Stomach smooth muscle (tissue), 2 donors: ENCODE results near the gene PSRC1.

Source experiments
- H3K27ac ChIP-seq: one replicate; pipeline ENCODE4 v1.7.0; 2013; ENCODE audit warnings: mild to moderate bottlenecking, low read length, inconsistent platforms
- H3K27me3 ChIP-seq, 2 donors: one replicate each; pipeline ENCODE4 v1.7.0; 2013; ENCODE audit warnings: low read length in 2 of 2; ENCODE audit not compliant: insufficient read depth in 2 of 2, control insufficient read depth in 1 of 2
- H3K36me3 ChIP-seq, 2 donors: one replicate each; pipeline ENCODE4 v1.7.0; 2013; ENCODE audit warnings: low read length in 2 of 2; ENCODE audit not compliant: control insufficient read depth in 2 of 2, insufficient read depth in 2 of 2
- H3K4me1 ChIP-seq: one replicate; pipeline ENCODE4 v1.7.0; 2013; ENCODE audit warnings: low read length; ENCODE audit not compliant: control insufficient read depth, insufficient read depth
- H3K4me3 ChIP-seq, 2 donors: one replicate each; pipeline ENCODE4 v1.7.0; 2013; ENCODE audit warnings: low read length in 2 of 2
- H3K9ac ChIP-seq, 2 donors: one replicate each; pipeline ENCODE4 v1.7.0; 2013; ENCODE audit warnings: low read length in 2 of 2, mild to moderate bottlenecking in 1 of 2
- H3K9me3 ChIP-seq, 2 donors: one replicate each; pipeline ENCODE4 v1.7.0; 2013; ENCODE audit warnings: low read length in 2 of 2; ENCODE audit not compliant: control insufficient read depth in 2 of 2
- donor health status: healthy.
- donor health status: Pancreatic carcinoma.

PSRC1 gene

DNA sequence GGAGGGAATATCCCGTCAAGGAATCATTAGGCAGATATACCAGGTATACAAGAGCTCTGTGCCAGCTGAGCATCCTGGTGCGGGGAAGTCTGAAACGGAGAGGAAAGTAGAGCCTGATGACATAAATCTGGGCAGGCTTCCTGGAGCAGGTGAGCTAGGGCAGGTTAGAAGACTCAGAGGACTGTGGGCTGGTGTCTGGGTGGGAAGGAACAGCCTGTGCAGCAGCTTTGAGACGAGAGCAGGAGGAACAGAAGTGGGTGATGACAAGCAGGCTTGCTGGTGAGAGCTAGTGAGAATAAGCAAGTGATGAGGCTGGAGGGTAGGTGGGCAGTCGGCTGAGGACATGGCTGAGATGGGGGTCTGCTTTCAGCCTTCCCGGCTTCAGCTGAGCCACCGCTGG, 26.9 kb downstream of the PSRC1 start:
- H3K27me3 ChIP-seq, result no peaks in the 10 kb centered on the region
- H3K4me1 ChIP-seq, result peaks cover 30% of the 10 kb centered on the region
- no peak overlapping the region for H3K27ac ChIP-seq
- H3K36me3 ChIP-seq, result peaks cover 0 to 14% of the 10 kb centered on the region in 2 donors
- no peak overlapping the region for H3K4me3 ChIP-seq
- H3K9me3 ChIP-seq, result no peaks in the 10 kb centered on the region
- no peak overlapping the region for H3K9ac ChIP-seq

DNA sequence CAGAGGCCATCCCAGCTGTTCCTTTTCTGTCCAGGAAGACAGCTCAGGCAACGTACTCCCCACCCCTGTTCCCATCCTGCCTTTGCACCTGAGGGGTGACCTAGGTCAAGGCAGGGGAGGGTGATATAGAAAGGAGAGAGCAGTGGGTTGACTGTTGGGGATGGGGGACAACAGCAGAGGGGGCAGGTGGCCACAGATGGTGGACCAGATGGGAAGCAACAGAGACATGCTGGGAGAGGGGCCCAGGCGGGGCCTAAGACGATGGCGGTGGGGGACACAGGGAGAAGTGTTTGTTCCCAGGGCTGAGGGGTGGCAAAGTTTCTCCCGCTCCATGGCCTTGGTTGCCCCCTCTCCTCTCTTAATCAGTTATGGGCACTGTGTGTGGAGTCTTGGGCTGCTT, 27.3 kb downstream of the PSRC1 start:
- Histone ChIP-seq H3K27me3 (no peaks in the 10 kb centered on the region), H3K9ac (no peak overlapping the region), H3K27ac (no peak overlapping the region), H3K9me3 (no peaks in the 10 kb centered on the region), H3K4me3 (no peak overlapping the region), H3K36me3 (peaks cover 0 to 12% of the 10 kb centered on the region in 2 donors), H3K4me1 (peaks cover 30% of the 10 kb centered on the region)

DNA sequence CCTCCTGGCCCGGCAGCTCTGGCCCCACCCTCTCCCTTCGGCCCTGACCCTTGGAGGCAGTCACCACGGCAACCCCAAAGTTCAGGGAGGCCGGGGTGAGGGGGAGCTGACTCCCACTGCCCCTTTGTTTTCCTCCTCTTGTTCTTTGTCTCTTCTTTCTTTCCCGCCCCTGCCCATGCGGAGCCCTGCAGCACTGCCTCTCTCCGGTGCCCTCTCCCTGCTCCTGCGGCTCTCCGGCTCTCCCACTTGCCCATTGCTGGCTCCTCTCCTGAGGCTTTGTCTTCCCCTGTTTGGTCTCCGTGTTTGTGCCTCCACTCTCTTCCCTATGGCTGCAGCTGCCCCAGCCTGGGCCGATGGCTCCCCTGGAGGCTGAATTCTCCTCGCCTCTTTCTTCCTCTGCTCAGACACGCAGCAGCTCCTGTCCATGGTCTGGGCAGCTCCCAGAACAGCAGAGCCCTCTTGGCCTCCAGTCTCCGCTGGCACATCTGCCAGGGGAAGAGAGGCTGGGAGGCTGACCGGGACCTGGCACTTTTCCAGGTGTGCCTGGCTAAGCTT, 27.8 kb downstream of the PSRC1 start:
- Histone ChIP-seq H3K4me1 (peaks cover 34% of the 10 kb centered on the region), H3K9me3 (no peaks in the 10 kb centered on the region), H3K27me3 (no peaks in the 10 kb centered on the region), H3K27ac (no peak overlapping the region), H3K4me3 (peak overlapping the region in 1 of 2 donors; percentile 22), H3K36me3 (peaks cover 0 to 12% of the 10 kb centered on the region in 2 donors), H3K9ac (no peak overlapping the region)

DNA sequence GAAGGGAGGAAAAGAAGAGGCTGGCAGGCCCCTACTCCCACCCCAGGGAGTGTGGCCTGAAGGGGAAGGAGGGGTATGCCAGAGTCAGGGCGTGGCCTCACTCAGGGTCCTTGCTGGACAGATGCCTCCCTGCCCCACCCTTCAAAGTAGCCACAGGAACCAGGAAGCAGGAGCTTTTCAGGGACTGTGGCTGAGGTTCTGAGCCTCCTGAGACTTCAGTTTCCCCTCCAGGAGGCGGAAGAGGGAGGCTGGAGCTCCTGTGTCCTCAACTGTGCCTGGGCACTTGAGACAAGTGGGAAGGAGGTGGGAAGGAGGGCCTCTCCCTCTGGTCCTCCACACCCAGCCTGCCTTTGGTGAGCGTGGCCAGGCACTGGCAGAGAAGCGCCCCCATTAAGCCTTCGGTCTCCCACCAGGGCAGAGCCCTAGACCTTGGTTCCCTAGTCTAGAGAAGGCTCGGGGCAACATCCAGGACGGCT, 28.3 kb downstream of the PSRC1 start:
- H3K4me1 ChIP-seq, result peaks cover 37% of the 10 kb centered on the region
- peak overlapping the region; percentile 82 for H3K27ac ChIP-seq
- H3K9ac ChIP-seq, result peak overlapping the region in 1 of 2 donors; percentile 71
- peak overlapping the region in 1 of 2 donors; percentile 62 for H3K4me3 ChIP-seq
- H3K9me3 ChIP-seq, result no peaks in the 10 kb centered on the region
- H3K36me3 ChIP-seq, result peaks cover 0 to 12% of the 10 kb centered on the region in 2 donors
- H3K27me3 ChIP-seq, result no peaks in the 10 kb centered on the region

DNA sequence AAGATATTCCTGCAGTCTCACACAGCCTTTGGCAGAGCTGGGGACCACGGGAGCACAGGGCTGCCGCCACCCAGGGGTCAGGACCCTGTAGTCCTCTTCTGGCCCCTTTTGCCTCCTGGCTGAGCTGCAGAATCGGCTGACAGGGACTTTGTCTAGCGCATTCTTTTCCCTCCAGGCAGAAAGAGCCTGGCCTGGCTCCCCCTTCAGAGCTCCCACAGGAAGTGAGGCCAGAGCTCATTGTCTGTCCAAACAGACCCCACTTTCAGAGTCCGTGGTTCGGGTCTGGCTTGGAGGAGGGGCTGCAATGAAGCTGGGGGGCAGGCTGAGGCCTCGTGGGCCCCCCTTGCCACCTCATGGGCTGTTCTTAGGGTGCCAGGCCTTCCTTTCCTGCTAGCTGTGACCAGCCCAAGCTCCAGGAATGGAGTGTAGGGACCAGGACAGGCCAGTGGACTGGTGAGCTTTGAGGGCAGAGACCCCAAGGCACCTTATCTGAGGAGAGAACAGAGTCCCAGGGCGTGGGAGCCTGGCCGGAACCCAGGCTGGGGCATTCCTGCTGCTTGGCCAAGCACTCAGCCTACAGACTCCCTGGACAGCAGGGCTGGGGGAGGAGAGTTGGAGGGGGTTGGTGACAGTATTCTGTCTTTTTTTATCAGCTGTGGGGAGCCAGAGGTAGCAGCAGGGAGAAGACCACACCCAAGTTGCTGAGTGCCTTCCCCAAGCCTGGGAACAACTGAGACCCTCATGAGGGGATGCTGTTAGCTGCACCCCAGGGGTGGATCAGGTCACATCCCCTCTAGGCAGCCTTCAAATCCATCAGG, 28.9 kb downstream of the PSRC1 start:
- Histone ChIP-seq H3K27me3 (no peaks in the 10 kb centered on the region), H3K27ac (peak overlapping the region; percentile 82), H3K4me3 (peak overlapping the region; percentile 56 to 62), H3K36me3 (peaks cover 0 to 6% of the 10 kb centered on the region in 2 donors), H3K9ac (peak overlapping the region; percentile 69 to 71), H3K9me3 (no peaks in the 10 kb centered on the region), H3K4me1 (peaks cover 40% of the 10 kb centered on the region)

GRCh38 chr1:109252893-109253802, 29.8 kb downstream of the PSRC1 start:
- Histone ChIP-seq H3K27me3 (no peaks in the 10 kb centered on the region), H3K36me3 (peaks cover 0 to 3% of the 10 kb centered on the region in 2 donors), H3K9me3 (no peaks in the 10 kb centered on the region), H3K4me3 (peak overlapping the region; percentile 56 to 62), H3K27ac (peak overlapping the region; percentile 82), H3K4me1 (peaks cover 44% of the 10 kb centered on the region), H3K9ac (peak overlapping the region; percentile 69 to 71)

- no peaks in the 10 kb centered on the region for H3K27me3 ChIP-seq
- no peaks in the 10 kb centered on the region for H3K9me3 ChIP-seq
- H3K4me3 ChIP-seq, result no peak overlapping the region
- no peak overlapping the region for H3K9ac ChIP-seq
- H3K4me1 ChIP-seq, result peaks cover 44% of the 10 kb centered on the region
- peaks cover 0 to 3% of the 10 kb centered on the region in 2 donors for H3K36me3 ChIP-seq
- no peak overlapping the region for H3K27ac ChIP-seq
Measured at GRCh38 chr1:109252167-109252892, 30.6 kb downstream of the PSRC1 start.

- Histone ChIP-seq H3K4me1 (peaks cover 44% of the 10 kb centered on the region), H3K4me3 (no peak overlapping the region), H3K36me3 (peaks cover 0 to 3% of the 10 kb centered on the region in 2 donors), H3K27ac (no peak overlapping the region), H3K9ac (no peak overlapping the region), H3K27me3 (no peaks in the 10 kb centered on the region), H3K9me3 (no peaks in the 10 kb centered on the region)
Measured at GRCh38 chr1:109251277-109252166, 31.4 kb downstream of the PSRC1 start.

- peak overlapping the region in 1 of 2 donors; percentile 47 for H3K9ac ChIP-seq
- H3K36me3 ChIP-seq, result peaks cover 0 to 3% of the 10 kb centered on the region in 2 donors
- H3K9me3 ChIP-seq, result no peaks in the 10 kb centered on the region
- H3K4me1 ChIP-seq, result peaks cover 44% of the 10 kb centered on the region
- peak overlapping the region; percentile 50 to 72 for H3K4me3 ChIP-seq
- no peak overlapping the region for H3K27ac ChIP-seq
- no peaks in the 10 kb centered on the region for H3K27me3 ChIP-seq
Measured at GRCh38 chr1:109250454-109251276, 32.3 kb downstream of the PSRC1 start.
